Non-pigmented ciliary epithelial cell (primary cell): ENCODE results near the gene POLL.

Experiments used
- DNase-seq: peaks from one replicate; pipeline ENCODE4 v3.0.0-alpha.2; 2010; ENCODE audit warnings: low read depth

POLL gene

GRCh38 chr10:101573885-101574753, 13.9 kb downstream of the POLL start:
- no peak for DNase-seq

GRCh38 chr10:101572785-101573184, 15.3 kb downstream of the POLL start:
- no peak for DNase-seq

DNA sequence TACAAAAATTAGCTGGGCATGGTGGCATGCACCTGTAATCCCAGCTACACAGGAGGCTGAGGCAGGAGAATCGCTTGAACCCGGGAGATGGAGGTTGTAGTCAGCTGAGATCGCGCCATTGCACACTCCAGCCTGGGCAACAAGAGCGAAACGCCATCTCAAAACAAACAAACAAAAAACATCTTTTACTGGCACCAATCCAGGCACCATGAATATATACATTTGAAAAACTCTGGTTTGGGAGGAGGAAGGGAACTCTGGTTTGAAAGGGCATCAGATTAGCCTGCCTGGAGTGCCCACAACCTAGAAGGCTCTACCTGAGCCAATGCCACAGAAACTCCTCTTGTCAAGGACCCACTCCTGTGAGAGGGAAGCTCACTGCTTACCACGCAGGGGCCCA, 15.9 kb downstream of the POLL start:
- DNase-seq = no peak

DNA sequence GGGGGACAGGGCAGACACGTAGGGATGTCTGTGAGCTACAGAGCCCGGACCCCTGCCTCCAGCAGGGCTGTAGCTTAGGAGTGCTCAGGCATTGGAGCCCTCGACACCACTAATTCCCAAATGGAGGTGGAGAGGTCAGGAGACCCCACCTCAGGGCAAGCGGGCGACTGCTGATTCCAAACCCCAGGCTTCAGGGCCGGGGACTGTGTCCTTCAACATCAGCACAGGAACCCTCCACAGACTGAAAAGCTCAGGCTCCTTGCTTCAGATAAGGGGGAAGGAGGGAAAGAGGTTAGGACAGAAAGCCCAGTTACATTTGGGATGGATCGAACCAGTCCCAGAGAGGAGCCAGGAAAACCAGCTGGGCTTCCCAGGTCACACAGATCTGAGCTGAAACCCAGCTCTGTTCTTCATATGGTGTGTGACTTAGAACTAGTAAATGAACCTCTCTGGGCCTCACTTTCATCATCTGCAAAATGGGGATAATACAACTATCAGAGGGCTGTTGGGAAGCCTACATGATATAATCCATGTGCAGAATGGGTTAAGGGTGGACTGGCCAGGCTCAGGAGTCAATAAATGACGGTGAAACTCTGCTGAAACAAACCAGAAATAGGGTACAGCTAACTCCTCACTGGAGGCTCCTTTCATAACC, 16.7 kb downstream of the POLL start:
- no peak for DNase-seq

- DNase-seq = no peak
Observed at GRCh38 chr10:101570428-101571270, 17.4 kb downstream of the POLL start.

- no peak for DNase-seq
Observed at GRCh38 chr10:101569622-101570427, 18.2 kb downstream of the POLL start.

GRCh38 chr10:101569323-101569621, 18.8 kb downstream of the POLL start:
- DNase-seq = no peak

GRCh38 chr10:101568054-101568745, 19.9 kb downstream of the POLL start:
- no peak for DNase-seq

DNA sequence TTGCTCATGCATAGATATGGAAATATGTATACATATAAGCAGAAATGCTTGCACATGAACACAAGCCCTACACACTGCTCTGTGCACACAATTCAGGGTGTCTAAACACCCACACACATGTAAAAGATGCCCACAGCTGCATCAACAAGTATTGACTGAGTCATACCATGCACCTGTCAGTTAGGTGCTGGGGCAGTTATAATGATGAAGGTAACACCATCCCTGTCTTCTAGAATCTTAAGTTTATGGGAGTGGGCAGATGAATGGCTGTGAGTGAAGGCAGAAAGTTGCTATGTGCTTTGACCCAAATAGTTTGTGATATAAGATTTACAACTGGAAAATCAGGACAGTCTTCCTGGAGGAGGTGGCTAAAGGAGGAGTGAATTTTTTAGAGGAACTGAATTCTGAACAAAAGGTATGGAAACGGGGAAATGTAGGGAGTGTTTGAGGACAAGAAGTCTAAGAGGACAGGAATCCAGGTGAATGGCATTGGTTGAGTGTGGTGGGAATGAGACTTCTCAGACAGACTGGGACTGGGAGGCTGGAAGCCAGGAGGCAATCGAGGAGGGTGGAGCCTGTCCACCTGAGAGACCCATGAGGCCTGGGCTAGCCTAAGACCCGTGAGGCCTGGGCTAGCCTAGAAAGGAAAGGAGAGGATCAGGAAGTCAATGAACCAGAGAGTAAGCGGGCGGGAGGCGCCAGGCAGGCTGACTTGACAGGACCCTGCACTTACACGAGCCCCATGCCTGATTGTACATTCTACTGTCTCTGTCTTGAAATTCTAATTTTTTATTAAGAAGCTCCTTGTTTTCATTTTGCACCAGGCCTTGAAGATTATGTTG, 20.7 kb downstream of the POLL start:
- DNase-seq = no peak

GRCh38 chr10:101566333-101567164, 21.5 kb downstream of the POLL start:
- no peak for DNase-seq

- DNase-seq = no peak
Observed at GRCh38 chr10:101565936-101566332, 22.1 kb downstream of the POLL start.

DNA sequence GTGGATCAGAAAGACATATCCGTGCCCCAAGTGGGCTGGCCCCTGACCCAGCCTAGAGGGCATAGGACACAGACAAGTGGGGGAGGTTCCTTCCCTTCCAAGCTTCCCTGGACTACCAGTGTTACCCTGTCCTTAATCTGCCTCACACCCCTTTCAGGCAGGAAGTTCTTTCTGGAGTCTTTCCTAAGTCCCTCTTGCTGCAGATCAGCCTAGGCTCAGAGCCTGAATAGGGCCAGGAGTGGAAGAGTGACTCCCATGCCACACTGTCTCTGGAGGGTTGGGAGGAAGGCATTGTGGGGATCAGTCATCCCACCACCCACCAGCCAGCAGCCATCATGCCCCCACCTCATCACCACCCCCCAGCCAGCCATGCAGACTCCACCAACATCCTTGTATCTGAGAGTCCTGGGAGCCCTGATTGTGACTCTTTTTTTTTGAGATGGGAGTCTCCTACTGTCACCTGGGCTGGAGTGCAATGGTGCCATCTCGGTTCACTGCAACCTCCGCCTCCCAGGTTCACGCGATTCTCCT, 22.6 kb downstream of the POLL start:
- no peak for DNase-seq

DNA sequence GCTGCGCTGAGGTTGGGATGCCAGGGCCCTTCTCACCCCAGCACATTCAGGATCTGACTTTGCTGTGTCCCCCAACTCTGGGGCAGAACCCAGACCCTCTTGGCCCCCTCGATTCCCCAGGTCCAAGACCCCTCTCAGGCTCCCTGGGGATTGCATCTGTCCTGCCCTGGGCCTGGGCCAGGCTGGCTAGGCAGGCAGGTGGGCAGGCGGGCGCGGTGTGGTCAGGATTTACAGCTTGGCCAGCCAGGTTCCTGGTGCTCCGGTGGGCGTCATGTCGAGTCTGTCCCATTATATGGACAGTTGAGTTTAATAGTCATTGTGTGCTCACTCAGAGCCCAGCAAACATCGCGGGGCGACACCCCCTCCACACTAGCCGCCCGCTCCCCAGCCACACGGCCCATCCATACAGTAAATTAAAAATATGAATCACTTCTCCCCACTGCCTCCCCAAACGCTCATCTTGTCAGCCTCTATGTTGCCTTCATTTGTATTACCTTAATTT, 23.5 kb downstream of the POLL start:
- DNase-seq = no peak

DNA sequence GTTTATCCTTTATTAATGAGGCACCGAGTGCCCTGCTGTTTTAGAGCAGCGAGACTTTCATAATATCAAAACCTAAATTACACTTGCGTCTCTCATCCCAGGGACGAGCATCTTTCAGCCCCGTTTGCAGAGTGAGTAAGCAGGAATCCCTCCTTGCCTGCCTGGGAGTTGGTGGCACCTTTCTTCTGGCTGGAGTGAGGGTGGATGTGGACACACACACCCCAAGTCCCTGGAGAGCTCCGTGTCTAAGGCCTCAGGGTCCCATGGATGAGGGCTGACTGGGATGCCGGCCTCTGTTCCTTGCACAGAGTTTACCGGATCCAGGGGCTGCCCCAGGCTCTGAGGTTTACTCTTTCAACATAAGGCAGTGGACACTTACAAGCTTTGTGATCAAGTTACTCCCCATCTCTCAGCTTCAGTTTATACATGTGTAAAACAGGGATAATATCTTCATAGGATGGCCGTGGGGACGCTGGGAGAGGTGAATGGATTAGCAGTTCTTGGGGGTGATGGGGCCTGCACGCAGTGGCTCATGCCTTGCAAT, 24.5 kb downstream of the POLL start:
- no peak for DNase-seq

GRCh38 chr10:101563007-101563406, 25.1 kb downstream of the POLL start:
- DNase-seq = no peak

DNA sequence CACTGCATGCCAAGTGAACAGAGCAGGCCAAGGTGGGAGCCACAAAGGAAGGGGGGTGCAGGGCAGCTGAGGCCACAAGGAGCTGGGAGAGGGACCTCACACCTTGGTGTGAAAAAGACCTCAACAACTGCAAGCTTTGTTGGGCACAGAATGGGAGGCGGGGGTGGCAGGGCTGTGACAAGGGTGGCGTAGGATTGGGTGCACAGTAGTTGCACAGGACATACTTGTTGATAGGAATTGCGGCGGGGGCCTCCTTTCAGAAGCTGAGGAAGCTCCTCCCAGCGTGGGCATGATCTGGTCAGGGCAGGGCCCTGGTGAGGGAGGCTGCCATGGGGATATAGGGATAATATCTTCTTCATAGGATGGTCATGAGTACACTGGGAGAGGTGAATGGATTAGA, 25.8 kb downstream of the POLL start:
- DNase-seq = no peak

DNA sequence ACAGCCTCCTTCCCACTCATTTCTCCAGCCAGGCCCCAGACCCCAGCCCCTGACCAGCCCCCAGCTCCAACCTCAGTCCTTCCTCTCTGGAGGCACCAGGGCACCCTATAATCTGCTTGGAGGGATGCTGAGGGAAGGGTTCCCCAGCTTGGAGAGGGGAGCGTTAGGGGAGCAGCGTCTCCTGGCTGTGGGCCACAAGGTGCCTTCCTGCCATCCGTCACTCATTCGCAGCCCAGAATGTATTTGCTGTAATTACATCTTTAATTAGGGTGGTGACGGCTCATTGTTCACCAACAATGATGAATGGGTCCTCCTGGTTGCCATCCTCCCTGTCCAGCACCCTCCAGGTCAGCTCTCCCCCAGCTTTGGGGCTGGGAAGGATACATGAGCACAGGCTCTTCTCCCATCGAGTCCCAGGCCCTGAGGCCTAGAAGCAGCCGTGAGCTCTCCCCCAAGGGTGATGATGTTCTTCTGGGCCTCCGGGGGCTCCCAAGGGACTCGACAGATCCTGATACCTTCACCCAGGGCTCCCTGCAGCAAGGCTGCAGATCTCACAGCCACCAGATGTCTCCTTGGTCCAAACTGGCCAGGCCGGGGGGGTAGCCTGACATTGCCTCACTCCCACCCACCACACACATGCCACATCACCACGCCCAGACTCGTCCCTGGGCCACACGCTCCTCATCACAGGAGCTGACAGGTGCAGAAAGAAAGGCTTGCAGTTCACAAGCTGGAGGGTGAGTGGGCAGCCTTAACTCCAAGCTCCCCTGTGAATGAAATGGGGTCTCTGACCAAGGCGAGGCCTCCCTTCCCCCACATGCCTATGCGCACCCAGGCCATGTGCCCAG, 26.8 kb downstream of the POLL start:
- DNase-seq = no peak
